ENCODE measurements around the gene GALNT12. TPM values are rescaled to one million over a fixed set of nuclear protein-coding genes. Genes with fewer than 3 reads are reported as not detected.

Gene GALNT12
- total RNA-seq, 1 donor from 2014 or later, result 10.3 TPM

GRCh38 chr9:98790842-98791607, 16.4 kb upstream of the GALNT12 start:
- H3K27ac Mint-ChIP-seq, result peak overlapping the region; percentile 49
- peaks cover 34% of the 10 kb centered on the region for H3K4me1 Mint-ChIP-seq
- DNase-seq (ENCODE audit: low spot score in 2 of 2, unreplicated experiment in 2 of 2), result peak in 1 of 2 experiments; percentile 88
- H3K9me3 Mint-ChIP-seq, result no peaks in the 10 kb centered on the region
- H3K36me3 Mint-ChIP-seq, result peaks cover 6% of the 10 kb centered on the region
- no peak overlapping the region for H3K4me3 Mint-ChIP-seq
- H3K27me3 Mint-ChIP-seq (ENCODE audit: low read depth), result no peaks in the 10 kb centered on the region
- peak; percentile 99 for TF ChIP-seq CTCF (IDR thresholded peaks at IDR 0.05; ENCODE audit: unreplicated experiment)

GRCh38 chr9:98791608-98792490, 15.6 kb upstream of the GALNT12 start:
- Mint-ChIP-seq H3K4me1 (peaks cover 34% of the 10 kb centered on the region), H3K9me3 (no peaks in the 10 kb centered on the region), H3K27me3 (ENCODE audit: low read depth) (no peaks in the 10 kb centered on the region), H3K4me3 (no peak overlapping the region), H3K36me3 (peaks cover 6% of the 10 kb centered on the region), H3K27ac (peak overlapping the region; percentile 49)
- no peak for DNase-seq (ENCODE audit: low spot score in 2 of 2, unreplicated experiment in 2 of 2)
- no peak for TF ChIP-seq CTCF (IDR thresholded peaks at IDR 0.05; ENCODE audit: unreplicated experiment)

DNA sequence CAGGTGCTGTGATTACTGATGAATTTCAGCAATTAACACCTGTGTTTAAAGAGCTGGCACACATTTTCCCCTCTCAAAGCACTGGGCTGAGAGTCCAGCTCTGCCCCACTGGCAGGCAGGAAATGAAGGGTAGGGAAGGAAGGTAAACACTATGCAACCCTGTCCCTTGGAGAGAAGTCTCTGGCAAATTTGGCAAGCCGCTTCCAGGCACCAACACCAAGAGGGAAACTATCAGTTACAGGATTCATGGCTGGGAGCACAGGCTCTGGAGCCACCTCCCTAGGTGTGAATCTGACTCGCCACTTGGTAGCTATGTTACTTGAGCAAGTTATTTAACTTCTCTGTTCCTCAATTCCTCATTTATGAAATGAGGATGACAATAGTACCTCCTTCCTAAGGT, 14.4 kb upstream of the GALNT12 start:
- DNase-seq (ENCODE audit: low spot score in 2 of 2, unreplicated experiment in 2 of 2), result no peak
- peaks cover 3% of the 10 kb centered on the region for H3K9me3 Mint-ChIP-seq
- H3K36me3 Mint-ChIP-seq, result peaks cover 7% of the 10 kb centered on the region
- TF ChIP-seq CTCF (IDR thresholded peaks at IDR 0.05; ENCODE audit: unreplicated experiment), result no peak
- peaks cover 34% of the 10 kb centered on the region for H3K4me1 Mint-ChIP-seq
- no peaks in the 10 kb centered on the region for H3K27me3 Mint-ChIP-seq (ENCODE audit: low read depth)
- no peak overlapping the region for H3K4me3 Mint-ChIP-seq
- H3K27ac Mint-ChIP-seq, result no peak overlapping the region

DNA sequence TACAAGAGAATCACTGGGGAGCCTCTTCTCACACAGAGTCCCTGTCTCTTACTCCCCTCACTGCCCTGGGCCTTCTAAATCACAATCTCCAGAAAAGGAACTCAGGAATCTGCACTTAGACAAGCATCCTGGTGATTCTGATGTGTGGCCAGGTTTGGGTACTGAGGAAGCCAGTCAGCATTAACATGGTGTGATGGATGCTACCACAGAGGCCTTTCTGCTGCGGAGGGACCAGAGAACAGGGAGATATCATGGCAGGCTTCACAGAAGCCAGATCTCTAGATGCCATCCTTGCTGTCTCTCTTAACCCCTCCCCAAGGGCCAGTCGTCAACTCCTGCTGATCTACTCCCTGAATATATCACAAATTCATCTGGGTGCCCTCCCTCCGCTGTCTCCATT, 12.7 kb upstream of the GALNT12 start:
- peaks cover 13% of the 10 kb centered on the region for H3K9me3 Mint-ChIP-seq
- no peak for DNase-seq (ENCODE audit: low spot score in 2 of 2, unreplicated experiment in 2 of 2)
- H3K27me3 Mint-ChIP-seq (ENCODE audit: low read depth), result no peaks in the 10 kb centered on the region
- no peak for TF ChIP-seq CTCF (IDR thresholded peaks at IDR 0.05; ENCODE audit: unreplicated experiment)
- H3K27ac Mint-ChIP-seq, result peak overlapping the region; percentile 64
- H3K36me3 Mint-ChIP-seq, result peaks cover 6% of the 10 kb centered on the region
- H3K4me3 Mint-ChIP-seq, result peak overlapping the region; percentile 73
- peaks cover 34% of the 10 kb centered on the region for H3K4me1 Mint-ChIP-seq

DNA sequence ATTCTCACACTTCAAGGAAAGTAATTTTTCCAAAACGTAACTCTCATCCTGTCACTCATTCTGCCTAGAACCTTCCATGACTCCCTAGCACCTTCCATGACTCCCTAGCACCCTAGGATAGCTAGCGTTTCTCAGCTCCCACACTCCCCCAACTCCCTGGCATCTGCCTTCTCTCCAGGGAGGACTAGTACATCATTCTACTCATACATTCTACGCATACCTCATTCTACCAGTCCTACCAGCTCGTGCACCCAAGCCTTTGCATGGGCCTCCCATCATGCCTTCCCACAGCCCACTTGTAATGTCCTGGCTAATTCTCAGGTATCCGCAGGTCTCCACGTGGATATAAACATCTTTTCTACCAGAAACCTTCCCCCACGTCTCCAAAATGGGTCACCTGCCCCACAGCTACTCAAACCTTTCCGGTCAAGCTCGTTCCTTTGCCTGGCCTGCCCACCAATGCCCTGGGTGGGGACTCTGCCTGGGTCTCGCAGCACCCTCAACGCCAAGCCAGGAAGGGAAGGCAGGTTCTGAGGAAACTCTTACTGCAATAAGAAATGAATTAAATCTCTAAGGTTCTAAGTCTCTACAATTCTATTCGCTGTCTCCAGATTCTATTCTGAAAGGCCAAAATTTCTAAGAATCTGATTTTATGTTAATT, 12.0 kb upstream of the GALNT12 start:
- peaks cover 34% of the 10 kb centered on the region for H3K4me1 Mint-ChIP-seq
- H3K36me3 Mint-ChIP-seq, result peaks cover 6% of the 10 kb centered on the region
- no peak for DNase-seq (ENCODE audit: low spot score in 2 of 2, unreplicated experiment in 2 of 2)
- peak overlapping the region; percentile 64 for H3K27ac Mint-ChIP-seq
- H3K27me3 Mint-ChIP-seq (ENCODE audit: low read depth), result no peaks in the 10 kb centered on the region
- no peak for TF ChIP-seq CTCF (IDR thresholded peaks at IDR 0.05; ENCODE audit: unreplicated experiment)
- peak overlapping the region; percentile 73 for H3K4me3 Mint-ChIP-seq
- peaks cover 13% of the 10 kb centered on the region for H3K9me3 Mint-ChIP-seq

All from mesothelial cell of epicardium (in vitro differentiated cells).